ENCODE results near the gene BRIP1. TPM values are rescaled to one million over a fixed set of nuclear protein-coding genes. Genes with fewer than 3 reads are reported as not detected.

Gene BRIP1
- total RNA-seq, 1 experiment from 2014 or later = 30.2 TPM

- TF ChIP-seq CTCF (conservative IDR thresholded peaks at IDR 0.05; ENCODE audit: low read depth, low read length) (no peak), EZH2 (IDR thresholded peaks at IDR 0.05; ENCODE audit: borderline replicate concordance, low read depth, low read length, poor library complexity, severe bottlenecking) (no peak)
- no peak overlapping the region for H3K4me3 ChIP-seq (ENCODE audit: low read depth, low read length, poor library complexity, severe bottlenecking)
- no peaks in the 10 kb centered on the region for H3K27me3 ChIP-seq (replicated peaks; ENCODE audit: insufficient read depth, low read depth, low read length, poor library complexity)
- intact Hi-C loops (cut with micrococcal nuclease; ENCODE audit: unreplicated experiment) = no loop called here
- H3K4me1 ChIP-seq (ENCODE audit: insufficient read depth, low read length, poor library complexity, severe bottlenecking) = peaks cover 6% of the 10 kb centered on the region
- H3K27ac ChIP-seq (ENCODE audit: low read depth, low read length, poor library complexity, severe bottlenecking) = no peak overlapping the region
- CTCF ChIA-PET = no interaction called here
- no TSS peak for BruUV-seq (replicated peaks)
- H3K36me3 ChIP-seq (ENCODE audit: insufficient read depth, low read length, poor library complexity, severe bottlenecking) = peaks cover 17% of the 10 kb centered on the region
- DNase-seq (ENCODE audit: low spot score) = no peak
- POLR2A ChIA-PET (ENCODE audit: low non-redundant PET) = no interaction called here
- peaks cover 3% of the 10 kb centered on the region for H3K9me3 ChIP-seq (ENCODE audit: low read depth, low read length, poor library complexity, severe bottlenecking)
Observed at GRCh38 chr17:61755078-61755477, 108.2 kb downstream of the BRIP1 start.

- no TSS peak for BruUV-seq (replicated peaks)
- POLR2A ChIA-PET (ENCODE audit: low non-redundant PET) = no interaction called here
Observed at GRCh38 chr17:61754124-61754523, 109.2 kb downstream of the BRIP1 start.

GRCh38 chr17:61753696-61754095 is 109.6 kb downstream of the BRIP1 start:
- H3K36me3 ChIP-seq (ENCODE audit: insufficient read depth, low read length, poor library complexity, severe bottlenecking) = peaks cover 13% of the 10 kb centered on the region
- intact Hi-C loops (cut with micrococcal nuclease; ENCODE audit: unreplicated experiment) = no loop called here
- H3K4me1 ChIP-seq (ENCODE audit: insufficient read depth, low read length, poor library complexity, severe bottlenecking) = peaks cover 6% of the 10 kb centered on the region
- no peak for DNase-seq (ENCODE audit: low spot score)
- peak overlapping the region; percentile 8 for H3K27ac ChIP-seq (ENCODE audit: low read depth, low read length, poor library complexity, severe bottlenecking)
- H3K4me3 ChIP-seq (ENCODE audit: low read depth, low read length, poor library complexity, severe bottlenecking) = no peak overlapping the region
- CTCF ChIA-PET = no interaction called here
- H3K9me3 ChIP-seq (ENCODE audit: low read depth, low read length, poor library complexity, severe bottlenecking) = no peaks in the 10 kb centered on the region
- no peaks in the 10 kb centered on the region for H3K27me3 ChIP-seq (replicated peaks; ENCODE audit: insufficient read depth, low read depth, low read length, poor library complexity)
- POLR2A ChIA-PET (ENCODE audit: low non-redundant PET) = no interaction called here
- BruUV-seq (replicated peaks) = no TSS peak
- no peak for TF ChIP-seq EZH2 (IDR thresholded peaks at IDR 0.05; ENCODE audit: borderline replicate concordance, low read depth, low read length, poor library complexity, severe bottlenecking)
- TF ChIP-seq CTCF (conservative IDR thresholded peaks at IDR 0.05; ENCODE audit: low read depth, low read length) = no peak

More at GRCh38 chr17:61754124-61754523, 109.2 kb downstream of the BRIP1 start:
- H3K4me1 ChIP-seq (ENCODE audit: insufficient read depth, low read length, poor library complexity, severe bottlenecking) = peaks cover 6% of the 10 kb centered on the region
- H3K36me3 ChIP-seq (ENCODE audit: insufficient read depth, low read length, poor library complexity, severe bottlenecking) = peaks cover 15% of the 10 kb centered on the region
- H3K4me3 ChIP-seq (ENCODE audit: low read depth, low read length, poor library complexity, severe bottlenecking) = no peak overlapping the region
- peak overlapping the region; percentile 8 for H3K27ac ChIP-seq (ENCODE audit: low read depth, low read length, poor library complexity, severe bottlenecking)
- no peaks in the 10 kb centered on the region for H3K27me3 ChIP-seq (replicated peaks; ENCODE audit: insufficient read depth, low read depth, low read length, poor library complexity)
- DNase-seq (ENCODE audit: low spot score) = no peak
- intact Hi-C loops (cut with micrococcal nuclease; ENCODE audit: unreplicated experiment) = no loop called here
- no peak for TF ChIP-seq EZH2 (IDR thresholded peaks at IDR 0.05; ENCODE audit: borderline replicate concordance, low read depth, low read length, poor library complexity, severe bottlenecking)
- no peak for TF ChIP-seq CTCF (conservative IDR thresholded peaks at IDR 0.05; ENCODE audit: low read depth, low read length)
- peaks cover 2% of the 10 kb centered on the region for H3K9me3 ChIP-seq (ENCODE audit: low read depth, low read length, poor library complexity, severe bottlenecking)
- CTCF ChIA-PET = no interaction called here

All from A673 (cell line).